NB4 (cell line): ENCODE data around the gene ITGAE.

ENCODE experiments used
- DNase-seq: peaks from one replicate; pipeline ENCODE4 v3.0.0; 2010; ENCODE audit warnings: low read depth
- H3K4me3 ChIP-seq: one replicate; pipeline ENCODE4 v1.5.1; 2011; ENCODE audit warnings: mild to moderate bottlenecking, low read depth, low read length, moderate library complexity
- MYC ChIP-seq: IDR thresholded peaks from 2 replicates; pipeline ENCODE4 v1.6.1; 2011; ENCODE audit warnings: low read depth, low read length
- POLR2A ChIP-seq: IDR thresholded peaks from 2 replicates; pipeline ENCODE4 v1.6.1; 2011; ENCODE audit warnings: mild to moderate bottlenecking; ENCODE audit not compliant: insufficient read length; ENCODE audit errors: extremely low read depth
- TF ChIP-seq, protein P1 (sequence below): IDR thresholded peaks from 2 replicates; pipeline ENCODE4 v1.6.1; 2011; ENCODE audit warnings: low read depth, low read length
- TF ChIP-seq, protein P2 (sequence below): IDR thresholded peaks from one replicate; pipeline ENCODE4 v1.5.1; 2012; ENCODE audit warnings: low read depth, low read length

Gene ITGAE

DNA sequence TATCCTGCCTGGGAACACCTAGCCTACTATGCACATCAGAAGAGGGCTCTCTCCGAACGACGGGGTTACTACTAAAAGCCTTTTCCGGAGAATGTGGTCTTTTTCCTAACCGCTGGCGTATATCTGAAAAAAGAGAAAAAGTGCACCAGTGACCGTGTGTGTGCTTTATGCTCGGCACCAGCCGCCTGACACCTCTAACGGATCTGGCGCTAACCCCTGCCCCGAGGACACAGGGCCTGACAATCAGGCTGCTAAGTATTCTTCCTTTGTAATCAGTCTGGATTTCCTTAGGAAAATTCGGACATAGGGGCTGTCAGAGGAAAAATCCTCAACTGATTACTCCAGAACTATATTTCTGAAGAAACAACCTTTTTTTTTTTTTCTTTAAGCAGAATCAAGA, 13.4 kb upstream of the ITGAE start:
- no peak overlapping the region for H3K4me3 ChIP-seq
- no peak for DNase-seq
- TF ChIP-seq, protein P1, sequence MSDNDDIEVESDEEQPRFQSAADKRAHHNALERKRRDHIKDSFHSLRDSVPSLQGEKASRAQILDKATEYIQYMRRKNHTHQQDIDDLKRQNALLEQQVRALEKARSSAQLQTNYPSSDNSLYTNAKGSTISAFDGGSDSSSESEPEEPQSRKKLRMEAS: no peak
- no peak for TF ChIP-seq POLR2A
- no peak for TF ChIP-seq MYC
- TF ChIP-seq, protein P2, sequence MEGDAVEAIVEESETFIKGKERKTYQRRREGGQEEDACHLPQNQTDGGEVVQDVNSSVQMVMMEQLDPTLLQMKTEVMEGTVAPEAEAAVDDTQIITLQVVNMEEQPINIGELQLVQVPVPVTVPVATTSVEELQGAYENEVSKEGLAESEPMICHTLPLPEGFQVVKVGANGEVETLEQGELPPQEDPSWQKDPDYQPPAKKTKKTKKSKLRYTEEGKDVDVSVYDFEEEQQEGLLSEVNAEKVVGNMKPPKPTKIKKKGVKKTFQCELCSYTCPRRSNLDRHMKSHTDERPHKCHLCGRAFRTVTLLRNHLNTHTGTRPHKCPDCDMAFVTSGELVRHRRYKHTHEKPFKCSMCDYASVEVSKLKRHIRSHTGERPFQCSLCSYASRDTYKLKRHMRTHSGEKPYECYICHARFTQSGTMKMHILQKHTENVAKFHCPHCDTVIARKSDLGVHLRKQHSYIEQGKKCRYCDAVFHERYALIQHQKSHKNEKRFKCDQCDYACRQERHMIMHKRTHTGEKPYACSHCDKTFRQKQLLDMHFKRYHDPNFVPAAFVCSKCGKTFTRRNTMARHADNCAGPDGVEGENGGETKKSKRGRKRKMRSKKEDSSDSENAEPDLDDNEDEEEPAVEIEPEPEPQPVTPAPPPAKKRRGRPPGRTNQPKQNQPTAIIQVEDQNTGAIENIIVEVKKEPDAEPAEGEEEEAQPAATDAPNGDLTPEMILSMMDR: no peak

DNA sequence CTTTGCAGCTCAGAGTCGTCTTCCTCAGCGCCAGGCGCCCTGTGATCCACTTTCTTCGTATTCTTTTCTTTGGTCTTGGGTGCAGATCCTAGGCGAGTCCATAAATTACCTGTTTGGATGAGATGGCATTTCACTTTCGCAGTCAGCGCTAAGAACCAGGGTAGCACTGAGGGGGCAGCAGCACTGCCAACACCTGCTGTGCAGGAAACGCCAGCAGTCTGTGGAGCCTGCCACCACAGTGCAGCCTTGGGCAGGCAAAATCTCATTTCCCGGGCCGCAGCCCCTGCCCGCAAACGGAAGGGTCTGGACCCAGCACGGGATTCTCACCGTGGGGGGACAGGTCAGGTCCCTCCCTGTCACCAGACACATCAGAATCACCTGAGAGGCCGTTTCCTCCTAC, 12.2 kb upstream of the ITGAE start:
- no peak for DNase-seq
- H3K4me3 ChIP-seq: no peak overlapping the region
- no peak for TF ChIP-seq MYC
- TF ChIP-seq, protein P2: no peak
- TF ChIP-seq, protein P1: no peak
- no peak for TF ChIP-seq POLR2A

DNA sequence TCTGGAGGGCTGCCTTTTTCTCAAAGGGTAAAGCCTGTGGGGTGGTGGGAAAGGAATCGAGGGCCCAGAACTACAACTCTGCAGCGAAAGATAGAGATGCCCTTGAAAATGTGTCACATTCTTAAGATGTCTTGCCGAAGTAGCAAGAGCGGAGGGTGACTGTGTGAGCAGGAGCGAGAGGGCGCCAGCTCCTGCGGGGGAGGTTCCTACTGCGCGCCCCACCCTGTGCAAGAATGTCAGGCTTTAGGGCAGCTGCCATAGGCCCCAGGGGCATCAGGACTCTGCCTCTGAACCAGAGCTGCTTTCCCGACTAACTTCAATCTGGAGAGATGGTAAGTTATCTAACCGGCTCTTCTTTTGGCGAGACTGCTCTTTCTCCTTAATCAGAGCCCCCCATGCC, 11.8 kb upstream of the ITGAE start:
- no peak for DNase-seq
- no peak overlapping the region for H3K4me3 ChIP-seq
- TF ChIP-seq, protein P2: no peak
- TF ChIP-seq POLR2A (no peak), MYC (no peak)
- TF ChIP-seq, protein P1: no peak

DNA sequence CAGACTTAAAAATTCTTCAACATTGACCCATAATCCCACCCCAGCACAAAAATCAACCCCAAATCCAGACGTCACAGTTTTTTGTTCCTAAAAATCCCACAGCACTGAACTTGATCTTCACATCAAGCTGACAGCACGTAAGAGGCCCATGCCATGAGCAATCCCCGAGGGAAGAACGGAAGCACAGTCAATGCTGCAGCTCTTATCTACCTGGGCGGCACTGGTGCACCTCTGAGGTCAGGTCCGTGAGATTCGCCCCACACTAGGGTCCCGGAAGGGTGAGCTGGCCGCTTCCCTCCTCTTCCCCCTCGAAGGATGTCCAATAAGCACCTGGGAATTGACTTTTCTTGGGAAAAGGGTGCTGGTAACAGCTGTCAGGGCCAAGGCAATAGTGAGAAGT, 11.3 kb upstream of the ITGAE start:
- H3K4me3 ChIP-seq: no peak overlapping the region
- DNase-seq: no peak
- TF ChIP-seq MYC: no peak
- TF ChIP-seq, protein P2: no peak
- TF ChIP-seq, protein P1: no peak

DNA sequence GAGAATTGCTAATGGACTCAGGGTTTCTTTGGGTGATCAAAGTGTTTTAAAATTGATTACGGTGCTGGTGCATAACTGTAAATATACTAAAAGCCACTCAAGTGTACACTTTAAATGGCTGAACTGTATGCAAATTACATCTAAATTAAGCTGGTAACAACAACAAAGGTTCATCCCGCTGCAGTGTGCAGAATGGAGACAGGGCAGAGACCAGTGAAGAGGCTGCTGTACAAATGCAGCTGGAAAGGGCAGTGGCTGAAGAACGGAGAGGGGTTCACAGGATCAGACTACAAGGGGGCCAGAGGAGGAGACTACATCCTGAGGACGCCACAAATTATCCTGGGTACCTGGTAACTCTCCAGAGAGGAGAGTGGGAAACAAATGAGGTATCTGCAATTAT, 9.0 kb upstream of the ITGAE start:
- H3K4me3 ChIP-seq: no peak overlapping the region
- DNase-seq: no peak

DNA sequence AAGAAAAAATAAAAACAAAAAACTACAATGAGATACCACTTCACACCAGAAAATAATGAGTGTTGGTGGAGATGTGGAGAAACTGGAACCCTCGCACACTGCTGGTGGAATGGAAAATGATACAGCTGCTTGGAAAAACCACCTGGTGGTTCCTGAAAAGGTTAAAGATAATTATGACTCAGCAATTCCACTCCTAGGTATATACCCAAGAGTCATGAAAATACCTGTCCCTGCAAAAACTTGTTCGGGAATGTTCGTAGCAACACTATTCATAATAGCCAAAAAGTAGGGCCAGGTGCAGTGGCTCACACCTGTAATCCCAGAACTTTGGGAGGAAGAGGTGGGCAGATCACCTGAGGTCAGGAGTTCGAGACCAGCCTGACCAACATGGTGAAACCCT, 8.1 kb upstream of the ITGAE start:
- TF ChIP-seq, protein P1: no peak
- TF ChIP-seq MYC: no peak
- TF ChIP-seq, protein P2: no peak
- TF ChIP-seq POLR2A: no peak
- DNase-seq: no peak
- H3K4me3 ChIP-seq: no peak overlapping the region

More for the DNA sequence above, 9.0 kb upstream of the ITGAE start:
- no peak for TF ChIP-seq POLR2A
